Astrocyte (in vitro differentiated cells and primary cell): ENCODE results near the gene GBF1. TPM values are rescaled to one million over a fixed set of nuclear protein-coding genes. Genes with fewer than 3 reads are reported as not detected.

ENCODE experiments used
- DNase-seq: peaks from one replicate; pipeline ENCODE4 v3.0.0-alpha.2; 2010; ENCODE audit warnings: low read depth
- FAIRE-seq: peaks from 2 replicates; lab custom pipeline; 2011; peaks lifted over from hg19 to GRCh38; lab: Jason Lieb, UNC
- H2AFZ ChIP-seq: 2 replicates; pipeline ENCODE4 v1.6.0; 2012; ENCODE audit warnings: low read depth, low read length, inconsistent platforms
- H3K27ac ChIP-seq: 2 replicates; pipeline ENCODE4 v1.5.1; 2011; ENCODE audit warnings: low read depth, low read length, inconsistent platforms
- H3K27me3 ChIP-seq: 2 replicates; pipeline ENCODE4 v1.6.0; 2011; ENCODE audit warnings: low read length, inconsistent platforms; ENCODE audit not compliant: insufficient read depth
- H3K36me3 ChIP-seq: 2 replicates; pipeline ENCODE4 v1.5.1; 2011; ENCODE audit warnings: low read length, inconsistent platforms; ENCODE audit not compliant: insufficient read depth
- H3K4me1 ChIP-seq: 2 replicates; pipeline ENCODE4 v1.5.1; 2011; ENCODE audit warnings: low read length, inconsistent platforms; ENCODE audit not compliant: insufficient read depth
- H3K4me2 ChIP-seq: 2 replicates; pipeline ENCODE4 v1.6.0; 2012; ENCODE audit warnings: low read length, inconsistent platforms
- H3K4me3 ChIP-seq: 2 replicates; pipeline ENCODE4 v1.5.1; 2011; ENCODE audit warnings: low read depth, mild to moderate bottlenecking, low read length, inconsistent platforms; ENCODE audit not compliant: insufficient read depth
- H3K79me2 ChIP-seq: 2 replicates; pipeline ENCODE4 v1.6.0; 2012; ENCODE audit warnings: mild to moderate bottlenecking, low read length, inconsistent platforms; ENCODE audit not compliant: insufficient read depth
- H3K9ac ChIP-seq: 2 replicates; pipeline ENCODE4 v1.6.0; 2012; ENCODE audit warnings: mild to moderate bottlenecking, low read length, inconsistent platforms
- H3K9me3 ChIP-seq: 2 replicates; pipeline ENCODE4 v1.5.1; 2012; ENCODE audit warnings: low read depth, mild to moderate bottlenecking, low read length, inconsistent platforms; ENCODE audit not compliant: insufficient read depth
- H4K20me1 ChIP-seq: 2 replicates; pipeline ENCODE4 v1.6.0; 2012; ENCODE audit warnings: low read length, inconsistent platforms; ENCODE audit not compliant: insufficient read depth
- H3K27ac Mint-ChIP-seq: one replicate; pipeline ENCODE4 v1.8.0; 2021; ENCODE audit warnings: mild to moderate bottlenecking, mixed read lengths; ENCODE audit not compliant: unreplicated experiment
- H3K27me3 Mint-ChIP-seq: one replicate; pipeline ENCODE4 v1.8.0; 2021; ENCODE audit warnings: low read depth, mixed read lengths; ENCODE audit not compliant: unreplicated experiment
- H3K36me3 Mint-ChIP-seq: one replicate; pipeline ENCODE4 v1.8.0; 2021; ENCODE audit warnings: low read depth, mixed read lengths; ENCODE audit not compliant: unreplicated experiment
- H3K4me1 Mint-ChIP-seq: one replicate; pipeline ENCODE4 v1.8.0; 2021; ENCODE audit warnings: low read depth, mixed read lengths; ENCODE audit not compliant: unreplicated experiment
- H3K4me3 Mint-ChIP-seq: one replicate; pipeline ENCODE4 v1.8.0; 2021; ENCODE audit warnings: mild to moderate bottlenecking, moderate library complexity, mixed read lengths; ENCODE audit not compliant: unreplicated experiment
- H3K9me3 Mint-ChIP-seq: one replicate; pipeline ENCODE4 v1.8.0; 2021; ENCODE audit warnings: mild to moderate bottlenecking, mixed read lengths; ENCODE audit not compliant: unreplicated experiment
- EZH2 ChIP-seq: IDR thresholded peaks from 2 replicates; pipeline ENCODE4 v1.6.1; 2012; ENCODE audit warnings: mild to moderate bottlenecking, low read length, inconsistent platforms; ENCODE audit not compliant: insufficient read depth
- total RNA-seq: library from RNA; stranded (reverse); gene quantifications from 2 replicates; pipeline ENCODE4 v1.2.1, GENCODE V29; 2021
- TF ChIP-seq, protein P1 (sequence below): IDR thresholded peaks from 2 replicates; pipeline ENCODE4 v1.5.1; 2011; ENCODE audit warnings: low read depth, mild to moderate bottlenecking, inconsistent platforms, low read length, moderate library complexity; ENCODE audit not compliant: insufficient read depth

Gene GBF1
- total RNA-seq, 1 donor from 2014 or later = 72.8 TPM

DNA sequence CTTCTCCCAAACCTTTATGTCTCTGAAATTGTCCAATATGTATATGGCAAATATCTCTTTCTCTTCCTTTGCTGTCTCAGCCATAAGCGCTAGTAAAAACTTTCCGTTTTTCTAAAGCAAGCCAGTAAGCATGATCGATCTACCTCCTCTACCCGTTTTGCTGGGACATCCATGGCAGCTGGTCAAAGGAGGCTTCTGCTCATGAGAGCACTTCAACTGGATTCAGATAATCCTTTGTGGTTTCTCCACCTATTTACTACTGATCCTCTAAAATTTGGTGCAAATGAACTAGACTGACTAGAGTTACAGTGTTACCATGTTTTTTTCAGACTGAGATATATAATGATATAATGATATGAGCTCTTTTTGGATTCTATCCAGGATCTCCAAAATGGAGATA is 42.7 kb downstream of the GBF1 start:
- no peak for FAIRE-seq
- Mint-ChIP-seq H3K9me3 (no peaks in the 10 kb centered on the region), H3K4me3 (no peak overlapping the region), H3K4me1 (peaks cover 8% of the 10 kb centered on the region), H3K27me3 (no peaks in the 10 kb centered on the region), H3K36me3 (peaks cover 7% of the 10 kb centered on the region), H3K27ac (no peak overlapping the region)
- no peak for DNase-seq
- Histone ChIP-seq H2AFZ (no peak overlapping the region), H3K9me3 (no peaks in the 10 kb centered on the region), H4K20me1 (peaks cover 88% of the 10 kb centered on the region), H3K4me2 (no peak overlapping the region), H3K4me3 (no peak overlapping the region), H3K36me3 (no peaks in the 10 kb centered on the region), H3K4me1 (no peaks in the 10 kb centered on the region), H3K27ac (no peak overlapping the region), H3K79me2 (peaks cover 93% of the 10 kb centered on the region), H3K9ac (no peak overlapping the region), H3K27me3 (no peaks in the 10 kb centered on the region)
- TF ChIP-seq EZH2 = no peak
- TF ChIP-seq, protein P1, sequence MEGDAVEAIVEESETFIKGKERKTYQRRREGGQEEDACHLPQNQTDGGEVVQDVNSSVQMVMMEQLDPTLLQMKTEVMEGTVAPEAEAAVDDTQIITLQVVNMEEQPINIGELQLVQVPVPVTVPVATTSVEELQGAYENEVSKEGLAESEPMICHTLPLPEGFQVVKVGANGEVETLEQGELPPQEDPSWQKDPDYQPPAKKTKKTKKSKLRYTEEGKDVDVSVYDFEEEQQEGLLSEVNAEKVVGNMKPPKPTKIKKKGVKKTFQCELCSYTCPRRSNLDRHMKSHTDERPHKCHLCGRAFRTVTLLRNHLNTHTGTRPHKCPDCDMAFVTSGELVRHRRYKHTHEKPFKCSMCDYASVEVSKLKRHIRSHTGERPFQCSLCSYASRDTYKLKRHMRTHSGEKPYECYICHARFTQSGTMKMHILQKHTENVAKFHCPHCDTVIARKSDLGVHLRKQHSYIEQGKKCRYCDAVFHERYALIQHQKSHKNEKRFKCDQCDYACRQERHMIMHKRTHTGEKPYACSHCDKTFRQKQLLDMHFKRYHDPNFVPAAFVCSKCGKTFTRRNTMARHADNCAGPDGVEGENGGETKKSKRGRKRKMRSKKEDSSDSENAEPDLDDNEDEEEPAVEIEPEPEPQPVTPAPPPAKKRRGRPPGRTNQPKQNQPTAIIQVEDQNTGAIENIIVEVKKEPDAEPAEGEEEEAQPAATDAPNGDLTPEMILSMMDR = no peak

DNA sequence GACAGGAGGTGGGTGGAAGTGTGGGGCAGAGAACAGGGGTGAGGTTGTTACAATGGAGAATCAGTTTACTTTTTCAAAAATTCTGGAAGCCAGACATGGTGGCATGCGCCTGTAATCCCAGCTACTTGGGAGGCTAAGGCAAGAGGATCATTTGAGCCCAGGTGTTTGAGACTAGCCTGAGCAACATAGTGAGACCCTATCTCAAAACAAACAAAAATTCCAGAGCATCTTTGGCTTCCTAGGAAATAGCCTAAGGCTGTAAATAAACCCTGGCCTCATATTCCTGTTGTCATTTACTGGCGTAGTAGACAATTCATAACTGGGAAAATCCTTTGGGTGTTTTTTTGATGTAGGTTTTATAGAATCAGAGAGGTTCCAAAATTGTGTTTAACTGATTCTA is 44.0 kb downstream of the GBF1 start:
- no peak overlapping the region for H3K27ac Mint-ChIP-seq
- no peaks in the 10 kb centered on the region for H3K27me3 Mint-ChIP-seq
- Histone ChIP-seq H3K4me3 (no peak overlapping the region), H3K36me3 (no peaks in the 10 kb centered on the region), H3K9ac (no peak overlapping the region), H3K4me2 (no peak overlapping the region), H3K4me1 (no peaks in the 10 kb centered on the region), H3K27ac (no peak overlapping the region), H2AFZ (no peak overlapping the region), H3K27me3 (no peaks in the 10 kb centered on the region), H4K20me1 (peaks cover 79% of the 10 kb centered on the region), H3K9me3 (no peaks in the 10 kb centered on the region), H3K79me2 (peaks cover 87% of the 10 kb centered on the region)
- no peak for FAIRE-seq
- no peaks in the 10 kb centered on the region for H3K9me3 Mint-ChIP-seq
- DNase-seq = no peak
- TF ChIP-seq, protein P1 = no peak
- TF ChIP-seq EZH2 = no peak
- peaks cover 7% of the 10 kb centered on the region for H3K36me3 Mint-ChIP-seq
- H3K4me1 Mint-ChIP-seq = peaks cover 4% of the 10 kb centered on the region
- no peak overlapping the region for H3K4me3 Mint-ChIP-seq

DNA sequence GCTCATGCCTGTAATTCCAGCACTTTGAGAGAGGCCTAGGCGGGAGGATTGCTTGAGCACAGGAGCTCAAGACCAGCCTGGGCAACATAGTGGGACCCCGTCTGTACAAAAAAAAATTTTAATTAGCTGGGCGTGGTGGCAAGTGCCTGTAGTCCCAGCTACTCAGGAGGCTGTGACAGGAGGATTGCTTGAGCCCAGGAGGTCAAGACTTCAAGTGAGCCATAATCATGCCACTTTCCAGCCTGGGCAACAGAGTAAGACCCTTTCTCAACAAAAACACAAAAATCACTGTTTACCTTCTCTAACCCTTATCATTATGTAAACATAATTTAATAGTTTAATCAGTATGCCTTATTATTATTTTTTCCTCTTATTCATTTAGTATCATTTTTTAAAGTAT is 44.5 kb downstream of the GBF1 start:
- Mint-ChIP-seq H3K27ac (no peak overlapping the region), H3K4me3 (no peak overlapping the region), H3K36me3 (peaks cover 6% of the 10 kb centered on the region), H3K4me1 (peaks cover 4% of the 10 kb centered on the region), H3K27me3 (no peaks in the 10 kb centered on the region), H3K9me3 (no peaks in the 10 kb centered on the region)
- Histone ChIP-seq H3K36me3 (no peaks in the 10 kb centered on the region), H2AFZ (no peak overlapping the region), H3K79me2 (peaks cover 87% of the 10 kb centered on the region), H4K20me1 (peaks cover 79% of the 10 kb centered on the region), H3K27ac (no peak overlapping the region), H3K9ac (no peak overlapping the region), H3K27me3 (no peaks in the 10 kb centered on the region), H3K4me3 (no peak overlapping the region), H3K9me3 (no peaks in the 10 kb centered on the region), H3K4me1 (no peaks in the 10 kb centered on the region), H3K4me2 (no peak overlapping the region)
- no peak for TF ChIP-seq EZH2
- TF ChIP-seq, protein P1 = no peak
- DNase-seq (no peak), FAIRE-seq (no peak)
